PC-9 (cell line): Measurements from ENCODE around the gene C11orf98. TPM values are rescaled to one million over a fixed set of nuclear protein-coding genes. Genes with fewer than 3 reads are reported as not detected.

ENCODE experiments used
- BruUV-seq: library from RNA; stranded (reverse); fragments of 400-500 nt; replicated peaks from 2 replicates; lab custom pipeline; 2021; lab: Mats Ljungman, UMichigan
- CTCF ChIA-PET: fragments of 300-600 bp; sonication (Branson Sonifier 250); formaldehyde crosslinking; loops from one replicate; lab custom pipeline; 2022; ENCODE audit warnings: antibody characterized with exemption; lab: Charles Lee
- POLR2A ChIA-PET: fragments of 300-600 bp; sonication (Branson Sonifier 250); formaldehyde crosslinking; loops from one replicate; lab custom pipeline; 2022; ENCODE audit warnings: antibody characterized with exemption; ENCODE audit not compliant: unreplicated experiment; lab: Charles Lee
- DNase-seq, 2 experiments: peaks; one replicate each; pipeline versions ENCODE4 v3.0.0 to v3.0.0-alpha.2; 2015 to 2022; ENCODE audit warnings: mixed read lengths in 1 of 2
- H2AFZ ChIP-seq: fragments of 200-600 bp; sonication (generic); 2 replicates; pipeline ENCODE4 v1.8.1; 2017; ENCODE audit warnings: antibody characterized with exemption
- H3F3A ChIP-seq: fragments of 200-600 bp; sonication (generic); 2 replicates; pipeline ENCODE4 v1.8.1; 2017; ENCODE audit warnings: antibody characterized with exemption, mild to moderate bottlenecking, low read depth; ENCODE audit not compliant: insufficient read depth
- H3K27ac ChIP-seq: fragments of 200-600 bp; sonication (generic); 2 replicates; pipeline ENCODE4 v1.6.1; 2016; ENCODE audit warnings: mixed run types
- H3K27me3 ChIP-seq: fragments of 200-600 bp; sonication (generic); 2 replicates; pipeline ENCODE4 v1.6.1; 2016; ENCODE audit warnings: low read depth, mixed run types; ENCODE audit not compliant: insufficient read depth
- H3K36me3 ChIP-seq: fragments of 200-600 bp; sonication (generic); 2 replicates; pipeline ENCODE4 v1.6.1; 2016; ENCODE audit warnings: low read depth, mixed run types
- H3K4me1 ChIP-seq: fragments of 200-600 bp; sonication (generic); replicated peaks from 2 replicates; pipeline ENCODE4 v1.6.1; 2016; ENCODE audit warnings: mixed run types; ENCODE audit not compliant: insufficient read depth
- H3K4me2 ChIP-seq: fragments of 200-600 bp; sonication (generic); 2 replicates; pipeline ENCODE4 v1.6.1; 2017; ENCODE audit warnings: mixed run types
- H3K4me3 ChIP-seq: fragments of 200-600 bp; sonication (generic); 2 replicates; pipeline ENCODE4 v1.6.1; 2016; ENCODE audit warnings: mixed run types
- H3K79me2 ChIP-seq: fragments of 200-600 bp; sonication (generic); 2 replicates; pipeline ENCODE4 v1.6.1; 2017; ENCODE audit warnings: low read depth, mixed run types
- H3K9me2 ChIP-seq: fragments of 200-600 bp; sonication (generic); 2 replicates; pipeline ENCODE4 v1.8.1; 2017; ENCODE audit warnings: mild to moderate bottlenecking; ENCODE audit not compliant: insufficient read depth
- H3K9me3 ChIP-seq: fragments of 200-600 bp; sonication (generic); 2 replicates; pipeline ENCODE4 v1.8.1; 2016; ENCODE audit warnings: low read depth; ENCODE audit not compliant: insufficient read depth
- H4K20me1 ChIP-seq: fragments of 200-600 bp; sonication (generic); 2 replicates; pipeline ENCODE4 v1.8.1; 2017; ENCODE audit not compliant: insufficient read depth
- CTCF ChIP-seq: fragments of 200-600 bp; sonication (generic); conservative IDR thresholded peaks from 2 replicates; pipeline ENCODE4 v1.6.1; 2017; ENCODE audit warnings: mixed run types, antibody characterized with exemption, mild to moderate bottlenecking, moderate library complexity
- EZH2 ChIP-seq: fragments of 200-600 bp; sonication (generic); IDR thresholded peaks from 2 replicates; pipeline ENCODE4 v1.8.0; 2017; ENCODE audit warnings: antibody characterized with exemption, low read depth
- intact Hi-C: fragments of 100-400 bp; cut with micrococcal nuclease; formaldehyde crosslinking; loops from one replicate; pipeline ENCODE4 v1.10.0; 2022; ENCODE audit not compliant: unreplicated experiment
- total RNA-seq: library from RNA; stranded (reverse); gene quantifications from 2 replicates; pipeline ENCODE4 v1.2.3, GENCODE V29; 2021

C11orf98 gene
- total RNA-seq, 1 experiment from 2014 or later = 94.9 TPM

DNA sequence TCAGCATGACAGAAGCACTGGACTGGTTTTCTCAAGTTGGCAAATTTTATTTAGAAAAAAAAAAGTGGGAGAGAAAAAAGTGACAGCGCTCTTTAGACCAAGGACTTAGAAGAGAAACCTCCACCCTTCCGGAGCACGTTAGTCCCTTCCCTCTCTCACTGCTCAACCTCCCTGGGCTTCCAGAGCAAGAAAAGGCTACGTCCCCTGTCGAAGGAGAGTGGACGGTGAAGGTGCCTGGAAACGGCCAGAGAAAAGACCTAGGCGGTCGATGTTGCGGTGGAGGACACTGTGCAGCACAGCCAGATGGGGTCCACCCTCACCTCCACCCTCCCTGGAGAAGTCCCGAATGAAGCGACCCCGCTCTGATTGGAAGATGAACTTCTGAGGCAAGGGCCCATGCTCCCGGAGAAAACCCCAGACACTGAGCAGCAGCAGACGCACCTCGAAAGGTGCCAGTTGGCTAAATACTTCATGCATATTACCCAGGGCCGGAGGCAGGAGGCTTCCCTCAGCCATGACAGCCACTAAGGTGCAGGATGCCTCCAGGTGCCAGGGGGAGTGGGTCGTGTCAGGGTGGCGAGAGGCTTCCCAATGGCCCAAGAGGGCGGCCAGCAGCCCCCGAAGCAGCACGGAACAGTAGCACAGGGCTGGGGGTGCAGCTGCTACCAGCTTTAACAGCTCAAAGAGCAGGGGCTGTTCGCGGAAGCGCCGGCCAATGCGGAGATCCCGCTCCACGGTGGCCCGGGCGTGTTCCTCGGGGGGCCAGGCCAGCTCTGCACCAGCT lies 18.0 kb downstream of the C11orf98 start:
- no peak overlapping the region for H2AFZ ChIP-seq
- no peaks in the 10 kb centered on the region for H3K27me3 ChIP-seq
- TSS peak; percentile 24 for BruUV-seq
- no peaks in the 10 kb centered on the region for H3K9me3 ChIP-seq
- DNase-seq = no peak
- ChIA-PET POLR2A (no interaction called here), CTCF (interaction anchor here (0.5 kb wide), 1 partner anchor 47 kb away, joined by 8 read pairs; no protein-coding TSS in a partner anchor)
- H4K20me1 ChIP-seq = peaks cover 5% of the 10 kb centered on the region; the same call in 1 of the 2 replicates
- peaks cover 21% of the 10 kb centered on the region for H3K36me3 ChIP-seq
- H3F3A ChIP-seq = peaks cover 23% of the 10 kb centered on the region
- H3K4me3 ChIP-seq = no peak overlapping the region; the same call in 1 of the 2 replicates
- peak overlapping the region; percentile 37; the same call in 1 of the 2 replicates for H3K4me2 ChIP-seq
- H3K4me1 ChIP-seq = peaks cover 23% of the 10 kb centered on the region
- no peaks in the 10 kb centered on the region for H3K9me2 ChIP-seq
- intact Hi-C loops = loop anchor here (1.0 to 5.0 kb wide), 3 partner anchors 25 to 193 kb away; partner anchors contain the start of genes EML3 and ROM1
- peaks cover 61% of the 10 kb centered on the region for H3K79me2 ChIP-seq
- H3K27ac ChIP-seq = no peak overlapping the region
- TF ChIP-seq CTCF (no peak), EZH2 (no peak)

- Histone ChIP-seq H3K9me2 (no peaks in the 10 kb centered on the region), H3K4me1 (peaks cover 15% of the 10 kb centered on the region; the same call in 1 of the 2 replicates), H3K9me3 (no peaks in the 10 kb centered on the region), H3K79me2 (peaks cover 61% of the 10 kb centered on the region), H2AFZ (peak within 1 kb of the TSS; percentile 79), H3F3A (peaks cover 30% of the 10 kb centered on the region), H3K36me3 (peaks cover 21% of the 10 kb centered on the region), H3K4me2 (peak within 1 kb of the TSS; percentile 99), H3K27me3 (no peaks in the 10 kb centered on the region), H3K4me3 (peak within 1 kb of the TSS; percentile 99), H4K20me1 (peaks cover 5% of the 10 kb centered on the region; the same call in 1 of the 2 replicates), H3K27ac (peak within 1 kb of the TSS; percentile 48)
- TF ChIP-seq CTCF (no peak), EZH2 (no peak)
- intact Hi-C loops = loop anchor here (1.0 to 5.0 kb wide), 3 partner anchors 24 to 194 kb away; partner anchors contain the start of genes EML3 and ROM1
- BruUV-seq = TSS peak; percentile 42
- POLR2A ChIA-PET = interaction anchor here (0.6 to 0.9 kb wide), 5 partner anchors 19 to 125 kb away, joined by 4 to 13 read pairs (median 6); partner anchors contain the start of genes B3GAT3, C11orf98, CSKMT and HNRNPUL2
- CTCF ChIA-PET = interaction anchor here (0.5 to 0.8 kb wide), 4 partner anchors 19 to 209 kb away, joined by 3 to 8 read pairs (median 6); partner anchors contain the start of genes C11orf98, CSKMT and HNRNPUL2
- peak; percentile 95 to 98 for DNase-seq
These were observed 18.8 kb downstream of the C11orf98 start, which contains the start of gene GANAB for GRCh38 chr11:62645946-62646824. TSS of gene GANAB (minus strand) at chr11:62646613. CDS start at chr11:62646599, 14 bp downstream.
